H1 (cell line): ENCODE measurements around the gene POU5F1. TPM values are rescaled to one million over a fixed set of nuclear protein-coding genes. Genes with fewer than 3 reads are reported as not detected.
A peak's percentile ranks its signal among the peaks of the same experiment; 100 is the strongest.

Experiments used
- CTCF ChIA-PET: fragments of 300-600 bp; sonication (Branson Sonifier 250); formaldehyde crosslinking; loops from one replicate; lab custom pipeline; 2021; ENCODE audit not compliant: partially characterized antibody; lab: Charles Lee
- POLR2A ChIA-PET: fragments of 300-600 bp; sonication (Branson Sonifier 250); formaldehyde crosslinking; loops from one replicate; lab custom pipeline; 2021; ENCODE audit warnings: inconsistent platforms; ENCODE audit not compliant: partially characterized antibody; lab: Charles Lee
- DNase-seq, 2 experiments: peaks; one replicate each; pipeline versions ENCODE4 v3.0.0 to v3.0.0-alpha.2; 2010 to 2022; ENCODE audit warnings: low spot score in 2 of 2, low read depth in 1 of 2, mixed read lengths in 1 of 2
- FAIRE-seq: peaks from 2 replicates; lab custom pipeline; 2011; peaks lifted over from hg19 to GRCh38; lab: Jason Lieb, UNC
- H2AFZ ChIP-seq: 2 replicates; pipeline ENCODE4 v1.8.1; 2012; ENCODE audit warnings: low read length, inconsistent platforms
- H2AK5ac ChIP-seq: 2 replicates; pipeline ENCODE4 v1.6.1; 2013; ENCODE audit warnings: low read depth, low read length
- H2BK120ac ChIP-seq: replicated peaks from 2 replicates; pipeline ENCODE3; 2013; ENCODE audit warnings: low read depth, low read length, inconsistent platforms
- H2BK12ac ChIP-seq: 2 replicates; pipeline ENCODE4 v1.6.1; 2013; ENCODE audit warnings: low read depth, low read length
- H2BK15ac ChIP-seq: 2 replicates; pipeline ENCODE4 v1.6.1; 2013; ENCODE audit warnings: low read length
- H2BK20ac ChIP-seq: 2 replicates; pipeline ENCODE4 v1.6.1; 2013; ENCODE audit warnings: low read length
- H2BK5ac ChIP-seq: 2 replicates; pipeline ENCODE4 v1.6.1; 2013; ENCODE audit warnings: low read depth, low read length
- H3K14ac ChIP-seq: 2 replicates; pipeline ENCODE4 v1.6.1; 2013; ENCODE audit warnings: inconsistent platforms; ENCODE audit not compliant: insufficient read length
- H3K18ac ChIP-seq: 2 replicates; pipeline ENCODE4 v1.6.1; 2013; ENCODE audit warnings: low read length; ENCODE audit errors: extremely low read depth
- H3K23ac ChIP-seq: 2 replicates; pipeline ENCODE4 v1.6.1; 2013; ENCODE audit warnings: inconsistent platforms; ENCODE audit not compliant: insufficient read length
- H3K23me2 ChIP-seq: 2 replicates; pipeline ENCODE4 v1.6.1; 2013; ENCODE audit warnings: low read depth, low read length
- H3K27ac ChIP-seq: 2 replicates; pipeline ENCODE4 v1.6.1; 2011; ENCODE audit warnings: low read depth, low read length, inconsistent platforms
- H3K27me3 ChIP-seq, 4 experiments: replicated peaks in 1 of 4; 1 replicate in 1 of 4; 2 replicates in 3 of 4; pipeline versions ENCODE4 v1.6.1 to v1.8.1; 2011 to 2013; ENCODE audit warnings: low read length in 3 of 4, mild to moderate bottlenecking in 3 of 4, inconsistent platforms in 2 of 4, mixed read lengths in 2 of 4, moderate library complexity in 1 of 4; ENCODE audit not compliant: control insufficient read depth in 3 of 4, insufficient read depth in 3 of 4; ENCODE audit errors: extremely low read depth in 1 of 4
- H3K36me3 ChIP-seq, 4 experiments: 2 replicates each; pipeline versions ENCODE4 v1.6.1 to v1.8.1; 2011 to 2013; ENCODE audit warnings: mild to moderate bottlenecking in 4 of 4, low read length in 3 of 4, moderate library complexity in 2 of 4, control low read depth in 1 of 4, inconsistent platforms in 1 of 4; ENCODE audit not compliant: insufficient read depth in 4 of 4, control insufficient read depth in 2 of 4
- H3K4ac ChIP-seq: replicated peaks from 2 replicates; pipeline ENCODE3; 2013; ENCODE audit warnings: low read length, low read depth, mixed read lengths, inconsistent platforms; ENCODE audit not compliant: insufficient read length
- H3K4me1 ChIP-seq, 4 experiments: replicated peaks in 1 of 4; 1 replicate in 1 of 4; 2 replicates in 3 of 4; pipeline versions ENCODE4 v1.6.1 to v1.8.1; 2011 to 2013; ENCODE audit warnings: low read length in 3 of 4, inconsistent platforms in 2 of 4, mixed read lengths in 1 of 4; ENCODE audit not compliant: insufficient read depth in 4 of 4, control insufficient read depth in 3 of 4
- H3K4me2 ChIP-seq, 2 experiments: 2 replicates each; pipeline versions ENCODE4 v1.6.1 to v1.8.1; 2011 to 2013; ENCODE audit warnings: low read depth in 2 of 2, low read length in 2 of 2, control low read depth in 1 of 2, inconsistent platforms in 1 of 2, mild to moderate bottlenecking in 1 of 2; ENCODE audit not compliant: insufficient read depth in 1 of 2
- H3K4me3 ChIP-seq, 4 experiments: fragments of 200-600, 300-600 bp in 1 of 4; sonication (generic), shearing (Covaris generic), sonication (Bioruptor Twin) in 1 of 4; 2 replicates each; pipeline versions ENCODE4 v1.5.1 to v1.8.1; 2011 to 2016; ENCODE audit warnings: low read length in 4 of 4, low read depth in 3 of 4, control low read depth in 2 of 4, inconsistent platforms in 2 of 4, mild to moderate bottlenecking in 2 of 4, mixed read lengths in 1 of 4, moderate library complexity in 1 of 4; ENCODE audit not compliant: insufficient read depth in 2 of 4; ENCODE audit errors: extremely low read depth in 1 of 4
- H3K56ac ChIP-seq: replicated peaks from 2 replicates; pipeline ENCODE3; 2013; ENCODE audit warnings: low read depth, mild to moderate bottlenecking, mixed read lengths, low read length, inconsistent platforms; ENCODE audit not compliant: insufficient read length
- H3K79me1 ChIP-seq: 2 replicates; pipeline ENCODE4 v1.6.1; 2013; ENCODE audit warnings: low read depth, low read length, control low read depth
- H3K79me2 ChIP-seq, 2 experiments: 2 replicates each; pipeline versions ENCODE4 v1.6.1 to v1.8.1; 2012 to 2013; ENCODE audit warnings: low read length in 2 of 2, mild to moderate bottlenecking in 2 of 2, inconsistent platforms in 1 of 2; ENCODE audit not compliant: insufficient read depth in 2 of 2, control insufficient read depth in 1 of 2
- H3K9ac ChIP-seq, 4 experiments: replicated peaks in 1 of 4; 1 replicate in 1 of 4; 2 replicates in 3 of 4; pipeline versions ENCODE4 v1.6.1 to v1.8.1; 2011 to 2013; ENCODE audit warnings: low read depth in 3 of 4, low read length in 3 of 4, control low read depth in 2 of 4, mild to moderate bottlenecking in 2 of 4, moderate library complexity in 2 of 4, inconsistent platforms in 1 of 4; ENCODE audit errors: extremely low read depth in 1 of 4
- H3K9me3 ChIP-seq, 2 experiments: 2 replicates each; pipeline versions ENCODE4 v1.6.1 to v1.8.1; 2012 to 2013; ENCODE audit warnings: mild to moderate bottlenecking in 2 of 2, moderate library complexity in 2 of 2, control low read depth in 1 of 2, inconsistent platforms in 1 of 2, low read depth in 1 of 2, low read length in 1 of 2, mixed read lengths in 1 of 2; ENCODE audit not compliant: insufficient read depth in 2 of 2
- H4K20me1 ChIP-seq, 2 experiments: replicated peaks in 1 of 2; 2 replicates each; pipeline versions ENCODE3 to v1.8.1; 2011 to 2013; ENCODE audit warnings: inconsistent platforms in 2 of 2, low read length in 2 of 2, mild to moderate bottlenecking in 1 of 2; ENCODE audit not compliant: insufficient read depth in 2 of 2, control insufficient read depth in 1 of 2
- H4K5ac ChIP-seq: 2 replicates; pipeline ENCODE4 v1.6.1; 2013; ENCODE audit warnings: low read length, low read depth, mixed read lengths, inconsistent platforms; ENCODE audit not compliant: insufficient read length
- H4K8ac ChIP-seq: 2 replicates; pipeline ENCODE4 v1.8.0; 2013; ENCODE audit warnings: mild to moderate bottlenecking, moderate library complexity, low read length, inconsistent platforms; ENCODE audit not compliant: insufficient read depth; ENCODE audit errors: extremely low read depth
- H4K91ac ChIP-seq: replicated peaks from 2 replicates; pipeline ENCODE3; 2013; ENCODE audit warnings: low read length, mixed read lengths, inconsistent platforms; ENCODE audit not compliant: insufficient read length
- ATF3 ChIP-seq: IDR thresholded peaks from 2 replicates; pipeline ENCODE4 v1.6.1; 2011; ENCODE audit warnings: low read depth, mild to moderate bottlenecking, low read length; ENCODE audit not compliant: insufficient read depth
- BRCA1 ChIP-seq: IDR thresholded peaks from 2 replicates; pipeline ENCODE4 v1.6.1; 2012; ENCODE audit warnings: low read depth, low read length, improper control_type of control experiment
- CBX8 ChIP-seq: fragments of 300-800, 300-1000 bp; sonication (generic); IDR thresholded peaks from 2 replicates; pipeline ENCODE4 v1.7.1; 2016; ENCODE audit warnings: low read depth, low read length, borderline replicate concordance
- CHD2 ChIP-seq: IDR thresholded peaks from 2 replicates; pipeline ENCODE4 v1.6.1; 2012; ENCODE audit warnings: low read length, improper control_type of control experiment
- HDAC2 ChIP-seq, 2 experiments: fragments of 300-600 bp in 1 of 2; sonication (generic) in 1 of 2; IDR thresholded peaks; 2 replicates each; pipeline ENCODE4 v1.6.1; 2011 to 2012; ENCODE audit warnings: low read depth in 2 of 2, low read length in 2 of 2, mild to moderate bottlenecking in 2 of 2, moderate library complexity in 2 of 2, borderline replicate concordance in 1 of 2, inconsistent platforms in 1 of 2
- KDM1A ChIP-seq: fragments of 200-600, 300-600 bp; sonication (generic); IDR thresholded peaks from 2 replicates; pipeline ENCODE4 v1.7.1; 2016; ENCODE audit warnings: mild to moderate bottlenecking, low read length, borderline replicate concordance
- MAFK ChIP-seq: IDR thresholded peaks from 2 replicates; pipeline ENCODE4 v1.6.1; 2012; ENCODE audit warnings: low read depth, mild to moderate bottlenecking, improper control_type of control experiment, low read length
- SIN3A ChIP-seq, 2 experiments: IDR thresholded peaks in 1 of 2; conservative IDR thresholded peaks in 1 of 2; 2 replicates each; pipeline ENCODE4 v1.6.1; 2011 to 2012; ENCODE audit warnings: low read length in 2 of 2, improper control_type of control experiment in 1 of 2, low read depth in 1 of 2, mild to moderate bottlenecking in 1 of 2
- SIX5 ChIP-seq: IDR thresholded peaks from 2 replicates; pipeline ENCODE4 v1.6.1; 2011; ENCODE audit warnings: mild to moderate bottlenecking, low read depth, low read length
- TEAD4 ChIP-seq: IDR thresholded peaks from 2 replicates; pipeline ENCODE4 v1.6.1; 2012; ENCODE audit warnings: low read depth, low read length, inconsistent platforms, mixed read lengths
- WGBS, 2 experiments: shearing (Covaris generic) in 1 of 2; methylation state at CpG; one replicate each; pipeline versions ENCODE4 v1.1.6 to v1.1.7; 2013 to 2015; ENCODE audit warnings: low lambda C conversion rate in 2 of 2, mixed read lengths in 2 of 2, inconsistent platforms in 1 of 2, low coverage in 1 of 2, missing lambda C conversion rate in 1 of 2; ENCODE audit not compliant: insufficient replicate concordance in 2 of 2, insufficient coverage in 1 of 2, insufficient read length in 1 of 2; ENCODE audit errors: extremely low coverage in 1 of 2, missing lambda C conversion rate in 1 of 2; 5-methylcytosine and 5-hydroxymethylcytosine counted together
- polyA plus RNA-seq, 7 experiments: library from polyadenylated mRNA; depleted of rRNA in 3 of 7; stranded (reverse) in 5 of 7; unstranded in 2 of 7; fragments of >200 nt in 5 of 7; fragments of 200-250 nt in 2 of 7; gene quantifications; 1 replicate in 5 of 7; 2 replicates in 1 of 7; 4 replicates in 1 of 7; pipeline versions ENCODE4 v1.2.1 to v1.2.3, GENCODE V29; 2011 to 2013; ENCODE audit warnings: missing spikeins in 2 of 7, mixed read lengths in 2 of 7
- total RNA-seq: library from RNA; stranded (reverse); fragmentation: NEBNext Ultra II Directional; extraction: Animal tissue kit (Norgen Biotek cat#: 25700); gene quantifications from 2 replicates; pipeline ENCODE4 v1.2.1, GENCODE V29; 2021

The POU5F1 gene
- total and polyA plus RNA-seq, 2 of the 8 experiments (the other 6 are each of a cell fraction or from before 2014, with no cell fraction given), result 2,437 to 2,526 TPM

GRCh38 chr6:31158140-31158862, 12.2 kb downstream of the POU5F1 start, which contains the start of gene TCF19:
Gene TCF19, plus strand, starts transcription at chr6:31158589. Its CDS starts 881 bp downstream, at chr6:31159470.
- peak within 1 kb of the TSS; percentile 86; the same call in 1 of the 2 replicates for H2BK12ac ChIP-seq
- no peak within 1 kb of the TSS; the same call in 1 of the 2 replicates for H4K8ac ChIP-seq
- FAIRE-seq (no peak), DNase-seq (peak; percentile 97 to 99)
- H3K23me2 ChIP-seq, result peaks cover 14% of the 10 kb centered on the region
- H3K4me1 ChIP-seq, result peaks cover 0 to 24% (median 18%) of the 10 kb centered on the region in 4 experiments; a peak in 6 of 7 replicates
- H3K79me2 ChIP-seq, result no peaks in the 10 kb centered on the region
- peak within 1 kb of the TSS; percentile 46 to 73 (median 64); a peak in 6 of 7 replicates for H3K9ac ChIP-seq
- CTCF ChIA-PET, result interaction anchor here (0.8 to 6.3 kb wide), 14 partner anchors 10 to 75 kb away, joined by 3 to 45 read pairs (median 8); partner anchors contain the start of genes POU5F1 and PSORS1C2
- H3K9me3 ChIP-seq, result no peaks in the 10 kb centered on the region
- 2% methylated on average over 62 of the region's 65 CpGs; no CpG with 5 or more reads in 1 of the 2 experiments for WGBS, 2 experiments
- peak within 1 kb of the TSS; percentile 69; the same call in 1 of the 2 replicates for H2BK5ac ChIP-seq
- peak within 1 kb of the TSS; percentile 36 for H3K56ac ChIP-seq
- peak within 1 kb of the TSS; percentile 87 for H3K4ac ChIP-seq
- H4K91ac ChIP-seq, result peak within 1 kb of the TSS; percentile 41
- H3K4me2 ChIP-seq, result peak within 1 kb of the TSS; percentile 85 to 94
- peak within 1 kb of the TSS; percentile 91 for H3K18ac ChIP-seq
- no peaks in the 10 kb centered on the region for H3K79me1 ChIP-seq
- no peaks in the 10 kb centered on the region for H3K27me3 ChIP-seq
- POLR2A ChIA-PET, result interaction anchor here (0.7 to 68.5 kb wide), 5 partner anchors 10 to 336 kb away, joined by 3 to 2251 read pairs (median 3); partner anchors contain the start of genes CCHCR1, CDSN, POU5F1 and PSORS1C1
- no peak within 1 kb of the TSS for H2BK120ac ChIP-seq
- peak within 1 kb of the TSS; percentile 80 for H4K5ac ChIP-seq
- H2AFZ ChIP-seq, result no peak within 1 kb of the TSS
- peaks cover 5 to 36% (median 10%) of the 10 kb centered on the region in 4 experiments; a peak in 7 of 8 replicates for H3K36me3 ChIP-seq
- H3K14ac ChIP-seq, result no peak within 1 kb of the TSS
- peaks cover 1 to 2% of the 10 kb centered on the region in 2 experiments for H4K20me1 ChIP-seq
- H3K4me3 ChIP-seq, result peak within 1 kb of the TSS; percentile 62 to 76 (median 68)
- H3K23ac ChIP-seq, result no peak within 1 kb of the TSS
- H2BK15ac ChIP-seq, result peak within 1 kb of the TSS; percentile 73; the same call in 1 of the 2 replicates
- H2BK20ac ChIP-seq, result no peak within 1 kb of the TSS
- H2AK5ac ChIP-seq, result peak within 1 kb of the TSS; percentile 89; the same call in 1 of the 2 replicates
- no peak within 1 kb of the TSS; the same call in 1 of the 2 replicates for H3K27ac ChIP-seq
- peak; percentile 85 for TF ChIP-seq CHD2
- TF ChIP-seq SIX5, result no peak
- 0 out of 4 replicates have a peak, but pooled peaks of 1 of the 2 experiments have one; percentile 63 for TF ChIP-seq HDAC2 (IDR thresholded peaks at IDR 0.05; ENCODE audit: borderline replicate concordance in 1 of 2, low read depth in 2 of 2, low read length in 2 of 2)
- 0 out of 2 replicates have a peak, but pooled peaks have one; percentile 5 for TF ChIP-seq BRCA1
- TF ChIP-seq MAFK, result no peak
- peak; percentile 92 to 94; a peak in 3 of 4 replicates for TF ChIP-seq SIN3A (conservative IDR thresholded peaks at IDR 0.05 in 1 of 2, IDR thresholded peaks at IDR 0.05 in 1 of 2; ENCODE audit: low read depth in 1 of 2, low read length in 2 of 2)
- TF ChIP-seq ATF3, result no peak
- peak; percentile 89 for TF ChIP-seq TEAD4
- TF ChIP-seq CBX8, result no peak
- no peak for TF ChIP-seq KDM1A
